Tibial nerve (tissue), 4 donors: ENCODE data around the gene DEUP1. TPM values are rescaled to one million over a fixed set of nuclear protein-coding genes. Genes with fewer than 3 reads are reported as not detected.
"Not testable (repeated sequence)": the region's sequence is repeated elsewhere in the genome, so short reads cannot be mapped to it uniquely, and the experiment has no call there.

ENCODE experiments used
- DNase-seq, 2 donors: peaks; one replicate each; pipeline ENCODE4 v3.0.0-alpha.2; 2019; ENCODE audit warnings: low spot score in 2 of 2
- H3K27ac ChIP-seq, 4 donors: fragments of 200-600 bp; sonication (generic) in 3 of 4; one replicate each; pipeline ENCODE4 v1.5.1; 2017 to 2019; ENCODE audit warnings: mild to moderate bottlenecking in 1 of 4
- H3K27me3 ChIP-seq, 2 donors: fragments of 200-600 bp; sonication (generic) in 1 of 2; one replicate each; pipeline versions ENCODE4 v1.5.1 to v1.6.0; 2017 to 2019
- H3K36me3 ChIP-seq, 3 donors: fragments of 200-600 bp; sonication (generic); one replicate each; pipeline ENCODE4 v1.5.1; 2018 to 2019
- H3K4me1 ChIP-seq, 4 donors: fragments of 200-600 bp; sonication (generic) in 3 of 4; one replicate each; pipeline ENCODE4 v1.5.1; 2017 to 2019
- H3K4me3 ChIP-seq, 4 donors: fragments of 200-600 bp; sonication (generic) in 3 of 4; one replicate each; pipeline ENCODE4 v1.5.1; 2017 to 2019; ENCODE audit warnings: mild to moderate bottlenecking in 1 of 4, moderate library complexity in 1 of 4
- H3K9me3 ChIP-seq, 4 donors: fragments of 200-600 bp; sonication (generic) in 3 of 4; one replicate each; pipeline ENCODE4 v1.5.1; 2017 to 2019
- EP300 ChIP-seq, 2 donors: sonication (generic); formaldehyde crosslinking; IDR thresholded peaks; one replicate each; pipeline ENCODE4 v1.6.1; 2017; ENCODE audit warnings: antibody characterized with exemption in 2 of 2, mild to moderate bottlenecking in 1 of 2
- POLR2A ChIP-seq, 2 donors: fragments of 450-650 bp; IDR thresholded peaks; one replicate each; pipeline ENCODE4 v1.6.1; 2017; ENCODE audit warnings: antibody characterized with exemption in 2 of 2, mild to moderate bottlenecking in 2 of 2, moderate library complexity in 2 of 2
- WGBS, 2 donors: methylation state at CpG; one replicate each; pipeline ENCODE4 v1.1.5; 2018; 5-methylcytosine and 5-hydroxymethylcytosine counted together
- total RNA-seq, 4 donors: library from RNA; depleted of rRNA; stranded (reverse); fragments of >200 nt; gene quantifications; one replicate each; pipeline ENCODE4 v1.1.0, GENCODE V29; 2016
- TF ChIP-seq, protein P1 (sequence below), 5 experiments: fragments of 200-600 bp in 3 of 5; fragments of 450-650 bp in 2 of 5; sonication (generic) in 3 of 5; IDR thresholded peaks; one replicate each; pipeline ENCODE4 v1.5.1; 2016 to 2019; ENCODE audit warnings: antibody characterized with exemption in 5 of 5, mild to moderate bottlenecking in 3 of 5, moderate library complexity in 2 of 5

Gene DEUP1
- total RNA-seq, 4 donors from 2014 or later: 0.84 TPM; not detected in 3

- H3K27ac ChIP-seq: no peak overlapping the region
- DNase-seq: no peak
- 69 to 71% methylated on average over 8 of the region's 8 CpGs for WGBS, 2 donors
- H3K4me1 ChIP-seq: no peaks in the 10 kb centered on the region
- TF ChIP-seq, protein P1, sequence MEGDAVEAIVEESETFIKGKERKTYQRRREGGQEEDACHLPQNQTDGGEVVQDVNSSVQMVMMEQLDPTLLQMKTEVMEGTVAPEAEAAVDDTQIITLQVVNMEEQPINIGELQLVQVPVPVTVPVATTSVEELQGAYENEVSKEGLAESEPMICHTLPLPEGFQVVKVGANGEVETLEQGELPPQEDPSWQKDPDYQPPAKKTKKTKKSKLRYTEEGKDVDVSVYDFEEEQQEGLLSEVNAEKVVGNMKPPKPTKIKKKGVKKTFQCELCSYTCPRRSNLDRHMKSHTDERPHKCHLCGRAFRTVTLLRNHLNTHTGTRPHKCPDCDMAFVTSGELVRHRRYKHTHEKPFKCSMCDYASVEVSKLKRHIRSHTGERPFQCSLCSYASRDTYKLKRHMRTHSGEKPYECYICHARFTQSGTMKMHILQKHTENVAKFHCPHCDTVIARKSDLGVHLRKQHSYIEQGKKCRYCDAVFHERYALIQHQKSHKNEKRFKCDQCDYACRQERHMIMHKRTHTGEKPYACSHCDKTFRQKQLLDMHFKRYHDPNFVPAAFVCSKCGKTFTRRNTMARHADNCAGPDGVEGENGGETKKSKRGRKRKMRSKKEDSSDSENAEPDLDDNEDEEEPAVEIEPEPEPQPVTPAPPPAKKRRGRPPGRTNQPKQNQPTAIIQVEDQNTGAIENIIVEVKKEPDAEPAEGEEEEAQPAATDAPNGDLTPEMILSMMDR (IDR thresholded peaks at IDR 0.05): no peak
- no peak for TF ChIP-seq EP300 (IDR thresholded peaks at IDR 0.05)
- no peak for TF ChIP-seq POLR2A (IDR thresholded peaks at IDR 0.05)
- no peak overlapping the region for H3K4me3 ChIP-seq
- H3K36me3 ChIP-seq: no peaks in the 10 kb centered on the region
- H3K27me3 ChIP-seq: no peaks in the 10 kb centered on the region
- H3K9me3 ChIP-seq: peaks cover 0 to 4% (median 0%) of the 10 kb centered on the region in 4 donors
Measured at GRCh38 chr11:93444617-93445073, 114.1 kb downstream of the DEUP1 start.

- Histone ChIP-seq H3K4me1 (no peaks in the 10 kb centered on the region), H3K9me3 (no peaks in the 10 kb centered on the region), H3K27ac (no peak overlapping the region), H3K36me3 (no peaks in the 10 kb centered on the region), H3K27me3 (no peaks in the 10 kb centered on the region), H3K4me3 (no peak overlapping the region)
- 89 to 90% methylated on average over 4 to 9 of the region's 9 CpGs for WGBS, 2 donors
- DNase-seq: no peak
- TF ChIP-seq POLR2A (IDR thresholded peaks at IDR 0.05): no peak
Measured at GRCh38 chr11:93458286-93458685, 127.7 kb downstream of the DEUP1 start.

DNA sequence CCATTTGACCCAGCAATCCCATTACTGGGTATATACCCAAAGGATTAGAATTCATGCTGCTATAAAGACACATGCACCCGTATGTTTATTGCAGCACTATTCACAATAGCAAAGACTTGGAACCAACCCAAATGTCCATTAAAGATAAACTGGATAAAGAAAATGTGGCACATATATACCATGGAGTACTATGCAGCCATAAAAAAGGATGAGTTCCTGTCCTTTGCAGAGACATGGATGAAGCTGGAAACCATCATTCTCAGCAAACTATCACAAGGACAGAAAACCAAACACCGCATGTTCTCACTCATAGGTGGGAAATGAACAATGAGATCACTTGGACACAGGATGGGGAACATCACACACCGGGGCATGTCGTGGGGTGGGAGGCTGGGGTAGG lies 133.1 kb downstream of the DEUP1 start:
- 83 to 100% methylated on average over 4 of the region's 4 CpGs for WGBS, 2 donors
- H3K4me3 ChIP-seq, H3K27me3 ChIP-seq, H3K27ac ChIP-seq, H3K4me1 ChIP-seq, H3K36me3 ChIP-seq, H3K9me3 ChIP-seq, DNase-seq: not testable (repeated sequence)

DNA sequence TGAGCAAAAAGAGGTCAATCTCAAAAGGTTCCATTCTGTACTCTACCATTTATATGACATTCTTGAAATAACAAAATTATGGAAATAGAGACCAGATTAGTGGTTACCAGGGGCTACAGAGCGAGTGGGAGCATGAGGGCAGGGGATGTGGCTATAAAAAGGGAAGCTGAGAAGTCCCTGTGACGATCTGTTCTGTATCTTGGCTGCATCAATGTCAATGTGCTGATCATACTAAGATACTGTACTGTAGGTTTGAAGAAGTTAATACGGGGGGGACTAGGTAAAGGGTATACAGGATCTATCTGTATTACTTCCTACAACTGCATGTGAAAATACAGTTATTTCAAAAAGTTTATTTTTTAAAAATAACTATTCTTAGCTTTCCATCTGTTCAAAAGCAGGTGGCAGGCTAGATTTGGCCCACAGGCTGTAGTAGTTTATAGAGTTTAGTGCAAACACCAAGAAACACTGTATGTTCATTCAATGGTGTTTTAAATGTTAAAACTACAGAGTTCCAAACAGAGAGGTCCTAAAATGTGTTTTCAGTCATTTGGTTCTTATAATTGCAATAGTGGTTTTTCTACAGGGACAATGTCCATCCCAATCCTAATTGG lies 134.5 kb downstream of the DEUP1 start:
- Histone ChIP-seq H3K4me3 (no peak overlapping the region), H3K9me3 (no peaks in the 10 kb centered on the region), H3K27ac (no peak overlapping the region), H3K4me1 (no peaks in the 10 kb centered on the region), H3K27me3 (no peaks in the 10 kb centered on the region), H3K36me3 (no peaks in the 10 kb centered on the region)
- 66 to 67% methylated on average over 3 of the region's 3 CpGs for WGBS, 2 donors
- no peak for DNase-seq
- TF ChIP-seq EP300 (IDR thresholded peaks at IDR 0.05): no peak
- TF ChIP-seq, protein P1 (IDR thresholded peaks at IDR 0.05): no peak
- TF ChIP-seq POLR2A (IDR thresholded peaks at IDR 0.05): no peak

- WGBS, 2 donors: 93 to 94% methylated on average over 4 of the region's 4 CpGs
- no peak overlapping the region for H3K4me3 ChIP-seq
- no peaks in the 10 kb centered on the region for H3K27me3 ChIP-seq
- no peak overlapping the region for H3K27ac ChIP-seq
- no peaks in the 10 kb centered on the region for H3K9me3 ChIP-seq
- no peak for DNase-seq
- H3K4me1 ChIP-seq: no peaks in the 10 kb centered on the region
- no peaks in the 10 kb centered on the region for H3K36me3 ChIP-seq
- TF ChIP-seq EP300 (IDR thresholded peaks at IDR 0.05): no peak
- no peak for TF ChIP-seq POLR2A (IDR thresholded peaks at IDR 0.05)
- TF ChIP-seq, protein P1 (IDR thresholded peaks at IDR 0.05): no peak
Measured at GRCh38 chr11:93467054-93467453, 136.5 kb downstream of the DEUP1 start.

DNA sequence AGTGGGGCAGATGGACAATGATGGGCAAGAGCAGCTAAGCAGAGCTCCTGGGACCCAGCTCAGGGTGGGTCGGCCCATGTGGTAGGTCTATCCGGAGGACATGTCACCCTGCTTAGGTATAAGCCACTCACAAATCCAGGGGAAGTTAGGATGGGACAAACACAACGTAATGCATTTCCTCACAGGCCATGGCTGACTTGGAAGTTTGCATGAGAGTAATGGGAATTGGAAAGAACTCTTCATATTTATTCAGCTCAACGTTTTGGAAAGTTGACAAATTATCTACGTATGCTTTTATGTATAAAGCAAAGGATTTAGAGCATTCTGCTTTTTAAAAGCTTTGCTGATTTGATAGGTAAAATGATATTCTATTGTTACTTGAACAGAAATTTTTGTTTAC lies 137.7 kb downstream of the DEUP1 start:
- WGBS, 2 donors: 51 to 54% methylated on average over 5 of the region's 5 CpGs
- H3K4me1 ChIP-seq: no peaks in the 10 kb centered on the region
- H3K4me3 ChIP-seq: no peak overlapping the region
- DNase-seq: no peak
- H3K27ac ChIP-seq: no peak overlapping the region
- no peak for TF ChIP-seq EP300 (IDR thresholded peaks at IDR 0.05)
- H3K36me3 ChIP-seq: no peaks in the 10 kb centered on the region
- H3K9me3 ChIP-seq: no peaks in the 10 kb centered on the region
- no peaks in the 10 kb centered on the region for H3K27me3 ChIP-seq

- TF ChIP-seq, protein P1 (IDR thresholded peaks at IDR 0.05): no peak
- TF ChIP-seq EP300 (IDR thresholded peaks at IDR 0.05) (no peak), POLR2A (IDR thresholded peaks at IDR 0.05) (no peak)
- no peak overlapping the region for H3K4me3 ChIP-seq
- 88 to 96% methylated on average over 1 of the region's 1 CpG for WGBS, 2 donors
- peaks cover 0 to 8% (median 0%) of the 10 kb centered on the region in 4 donors for H3K9me3 ChIP-seq
- no peak overlapping the region for H3K27ac ChIP-seq
- peaks cover 0 to 6% (median 0%) of the 10 kb centered on the region in 4 donors for H3K4me1 ChIP-seq
- no peak for DNase-seq
- H3K27me3 ChIP-seq: no peaks in the 10 kb centered on the region
- H3K36me3 ChIP-seq: peaks cover 0 to 8% (median 0%) of the 10 kb centered on the region in 3 donors
Measured at GRCh38 chr11:93474123-93474522, 143.6 kb downstream of the DEUP1 start.
